Choroid plexus epithelial cell (primary cell): ENCODE results near the gene DUOX1.

ENCODE experiments used
- DNase-seq: peaks from one replicate; pipeline ENCODE4 v3.0.0-alpha.2; 2010; ENCODE audit warnings: low read depth
- H3K4me3 ChIP-seq: 2 replicates; pipeline ENCODE4 v1.5.1; 2011; ENCODE audit warnings: low read depth, mild to moderate bottlenecking, control low read depth, low read length, moderate library complexity
- TF ChIP-seq, protein P1 (sequence below): conservative IDR thresholded peaks from 2 replicates; pipeline ENCODE4 v1.5.1; 2011; ENCODE audit warnings: low read depth, mild to moderate bottlenecking, control low read depth, inconsistent platforms, low read length, moderate library complexity

DUOX1 gene

DNA sequence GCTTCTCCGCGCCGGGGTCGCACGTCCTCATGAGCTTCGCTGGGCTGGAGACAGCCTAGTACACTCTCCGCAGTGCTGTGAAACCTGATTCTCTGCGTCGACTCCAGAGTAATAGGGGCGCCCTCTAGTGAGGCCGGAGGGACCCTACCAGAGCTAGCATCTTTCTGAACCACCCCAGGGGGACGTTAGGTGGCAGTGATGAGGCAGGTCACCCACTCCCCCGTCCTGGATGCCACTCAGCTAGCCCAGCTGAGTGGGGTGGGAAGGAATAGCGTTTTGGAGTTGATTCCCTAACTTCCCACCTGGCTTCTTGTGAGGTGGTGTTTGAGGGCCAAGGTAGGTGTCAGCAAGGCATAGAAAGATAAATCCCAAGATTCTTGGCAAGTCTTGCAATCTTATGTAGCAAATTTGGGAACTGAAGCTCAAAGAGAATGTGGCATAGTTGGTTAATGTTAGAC, 11.6 kb upstream of the DUOX1 start:
- DNase-seq, result peak; percentile 95
- no peak overlapping the region for H3K4me3 ChIP-seq
- TF ChIP-seq, protein P1, sequence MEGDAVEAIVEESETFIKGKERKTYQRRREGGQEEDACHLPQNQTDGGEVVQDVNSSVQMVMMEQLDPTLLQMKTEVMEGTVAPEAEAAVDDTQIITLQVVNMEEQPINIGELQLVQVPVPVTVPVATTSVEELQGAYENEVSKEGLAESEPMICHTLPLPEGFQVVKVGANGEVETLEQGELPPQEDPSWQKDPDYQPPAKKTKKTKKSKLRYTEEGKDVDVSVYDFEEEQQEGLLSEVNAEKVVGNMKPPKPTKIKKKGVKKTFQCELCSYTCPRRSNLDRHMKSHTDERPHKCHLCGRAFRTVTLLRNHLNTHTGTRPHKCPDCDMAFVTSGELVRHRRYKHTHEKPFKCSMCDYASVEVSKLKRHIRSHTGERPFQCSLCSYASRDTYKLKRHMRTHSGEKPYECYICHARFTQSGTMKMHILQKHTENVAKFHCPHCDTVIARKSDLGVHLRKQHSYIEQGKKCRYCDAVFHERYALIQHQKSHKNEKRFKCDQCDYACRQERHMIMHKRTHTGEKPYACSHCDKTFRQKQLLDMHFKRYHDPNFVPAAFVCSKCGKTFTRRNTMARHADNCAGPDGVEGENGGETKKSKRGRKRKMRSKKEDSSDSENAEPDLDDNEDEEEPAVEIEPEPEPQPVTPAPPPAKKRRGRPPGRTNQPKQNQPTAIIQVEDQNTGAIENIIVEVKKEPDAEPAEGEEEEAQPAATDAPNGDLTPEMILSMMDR, result peak; percentile 100

DNA sequence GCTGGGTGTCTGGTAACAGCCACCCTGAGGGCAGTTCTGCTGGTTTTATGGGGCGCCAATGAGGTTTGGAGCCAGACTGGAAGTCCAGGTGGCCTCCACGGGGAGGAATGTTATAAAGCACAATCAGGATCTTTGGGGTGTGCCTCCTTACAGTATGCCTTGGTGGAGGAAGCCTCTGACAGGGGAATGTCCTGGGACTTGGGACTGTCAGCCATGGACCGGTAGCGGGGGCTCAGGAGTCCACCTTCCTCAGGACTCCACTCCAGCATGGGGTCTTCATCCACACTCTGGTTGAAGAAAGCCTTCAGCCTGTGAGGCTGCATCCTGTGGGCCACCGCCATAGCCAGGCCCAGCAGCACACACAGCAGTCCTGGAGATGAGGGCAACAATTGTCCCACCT, 10.8 kb upstream of the DUOX1 start:
- DNase-seq, result no peak
- TF ChIP-seq, protein P1, result no peak
- H3K4me3 ChIP-seq, result no peak overlapping the region

DNA sequence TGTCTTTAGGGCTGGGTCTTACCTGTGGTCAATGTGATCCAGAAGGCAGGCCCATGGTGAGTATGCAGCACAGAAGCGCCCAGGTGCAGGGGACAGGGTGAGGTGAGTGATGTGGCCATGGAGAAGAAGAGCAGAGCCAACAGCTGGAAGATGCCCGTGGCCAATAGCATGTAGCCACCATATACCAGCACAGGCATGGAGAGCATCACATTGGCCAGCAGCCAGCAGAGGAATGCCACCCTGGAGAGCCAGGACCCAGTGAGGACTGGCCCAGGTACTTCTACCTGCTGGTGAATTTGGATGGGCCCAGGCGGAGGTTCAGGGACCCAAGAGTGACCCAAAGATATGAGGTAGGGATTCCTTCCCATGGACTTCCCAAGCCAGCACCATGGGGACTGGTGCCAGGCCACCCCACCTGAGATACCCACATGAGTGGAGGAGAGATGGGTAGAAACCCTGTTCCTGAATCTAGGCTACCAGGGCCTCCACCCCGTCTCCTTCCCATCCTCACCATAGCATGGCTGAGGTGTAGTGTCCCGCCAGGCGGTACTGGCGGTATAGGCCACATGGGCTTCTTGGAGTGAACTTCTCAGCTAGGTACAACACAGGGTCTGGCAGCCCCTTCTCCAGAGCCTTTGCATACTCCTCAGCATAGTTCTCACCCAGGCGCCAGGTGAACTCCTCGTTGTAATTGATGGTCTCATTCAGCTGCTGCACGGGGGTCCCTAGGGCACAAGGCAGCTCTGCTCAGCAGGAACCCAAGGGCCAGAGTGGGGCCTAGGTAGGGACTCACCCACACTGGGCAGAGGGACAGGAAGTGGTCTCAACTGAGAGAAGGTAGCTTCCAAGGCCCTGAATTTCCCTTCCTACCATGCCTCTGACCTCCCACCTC, 9.5 kb upstream of the DUOX1 start:
- H3K4me3 ChIP-seq, result no peak overlapping the region
- TF ChIP-seq, protein P1, result no peak
- DNase-seq, result no peak

DNA sequence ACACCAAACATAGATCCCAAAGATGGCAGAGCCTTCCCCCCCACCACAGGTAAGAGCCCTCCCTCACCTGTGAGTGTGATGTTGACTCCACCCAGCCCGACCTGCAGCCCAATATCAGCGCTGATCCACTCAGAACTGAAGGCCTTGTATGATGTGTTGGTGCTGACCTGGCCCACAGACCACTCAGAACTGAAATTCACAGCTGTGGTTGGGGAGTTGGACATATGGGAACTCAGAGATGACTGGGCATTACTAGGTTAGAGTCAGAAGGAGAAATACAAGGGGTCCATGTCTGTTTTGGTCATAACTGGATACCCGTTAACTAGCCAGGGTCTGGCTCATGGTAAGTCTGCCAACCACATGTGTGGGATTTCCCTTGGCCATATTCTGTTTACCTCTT, 8.8 kb upstream of the DUOX1 start:
- TF ChIP-seq, protein P1, result no peak
- DNase-seq, result no peak

DNA sequence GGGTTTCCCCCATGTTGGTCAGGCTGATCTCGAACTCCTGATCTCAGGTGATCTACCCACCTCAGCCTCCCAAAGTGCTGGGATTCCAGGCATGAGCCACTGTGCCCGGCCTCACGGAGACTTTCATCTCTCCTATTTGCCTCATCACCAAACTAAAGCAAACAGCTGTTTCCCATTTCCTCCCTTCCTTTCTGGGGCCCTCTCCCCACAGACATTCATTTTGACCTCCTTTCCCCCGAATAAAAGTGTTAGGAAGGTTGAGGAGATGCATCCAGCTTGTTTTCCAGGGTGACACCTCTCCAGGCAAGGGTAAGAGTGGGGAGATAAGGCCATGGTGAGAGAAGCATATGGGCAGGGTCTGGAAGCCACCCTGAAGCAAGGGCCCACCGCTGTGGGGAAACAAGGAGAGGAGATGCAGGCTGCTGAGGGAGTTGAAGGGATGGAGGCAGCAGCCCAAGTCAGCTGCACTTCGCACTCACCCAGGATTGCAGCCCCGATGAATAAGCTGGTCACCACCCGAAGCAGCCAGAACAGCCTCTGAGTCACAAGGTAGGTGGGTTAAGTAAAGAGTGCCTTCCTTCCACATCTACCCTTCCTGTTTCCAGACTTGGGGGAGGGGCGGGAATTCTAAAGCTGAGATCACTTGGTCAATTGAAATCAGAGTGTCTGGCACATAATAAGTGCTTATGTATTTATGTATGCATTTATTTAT, 7.9 kb upstream of the DUOX1 start:
- DNase-seq, result peak; percentile 76
- TF ChIP-seq, protein P1, result no peak
- no peak overlapping the region for H3K4me3 ChIP-seq

More for the DNA sequence above, 8.8 kb upstream of the DUOX1 start:
- no peak overlapping the region for H3K4me3 ChIP-seq

DNA sequence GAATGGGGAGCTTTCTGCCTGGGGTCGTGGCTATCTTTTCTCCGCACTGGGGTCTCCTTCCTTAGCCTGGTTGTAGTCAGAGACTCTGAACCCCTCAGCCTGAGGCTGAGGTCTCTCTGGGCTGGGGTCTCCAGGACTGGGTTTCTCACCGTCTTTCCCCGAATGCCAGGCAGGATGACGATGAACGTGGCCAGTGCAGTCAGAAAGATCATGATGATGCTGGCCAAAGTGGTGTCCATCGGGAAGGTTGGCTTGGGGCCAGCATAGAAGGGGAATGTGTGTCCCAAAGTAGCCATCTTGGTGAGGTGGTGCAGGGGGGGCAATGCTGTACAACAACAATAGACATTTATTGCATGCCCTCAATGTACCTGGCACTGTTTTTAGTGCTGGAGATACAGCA, 7.1 kb upstream of the DUOX1 start:
- TF ChIP-seq, protein P1, result no peak
- no peak overlapping the region for H3K4me3 ChIP-seq

More for the DNA sequence above, 7.1 kb upstream of the DUOX1 start:
- DNase-seq, result no peak
